K562 (cell line): ENCODE results near the gene KRT25. TPM values are rescaled to one million over a fixed set of nuclear protein-coding genes. Genes with fewer than 3 reads are reported as not detected.

Experiments used
- C11orf30 ChIP-seq: fragments of 450-650 bp; IDR thresholded peaks from 2 replicates; pipeline ENCODE4 v1.6.1; 2016; ENCODE audit warnings: low read depth, mild to moderate bottlenecking
- CEBPG ChIP-seq, 3 experiments: fragments of 200-800 bp in 1 of 3; sonication (Bioruptor generic) in 1 of 3; sonication (generic) in 1 of 3; formaldehyde crosslinking in 1 of 3; IDR thresholded peaks in 2 of 3; conservative IDR thresholded peaks in 1 of 3; 2 replicates each; pipeline versions ENCODE4 v1.6.1 to v1.8.0; 2016 to 2022; ENCODE audit warnings: missing compliant biosample characterization in 2 of 3, missing genetic modification characterization in 2 of 3, mild to moderate bottlenecking in 1 of 3, missing genetic modification reagents in 1 of 3
- ESRRA ChIP-seq: fragments of 450-650 bp; IDR thresholded peaks from 2 replicates; pipeline ENCODE4 v1.6.1; 2014; ENCODE audit warnings: low read depth, mild to moderate bottlenecking, moderate library complexity, borderline replicate concordance
- ESRRB ChIP-seq: fragments of 250-450 bp; sonication (Bioruptor Pico); IDR thresholded peaks from 2 replicates; pipeline ENCODE4 v1.5.0; 2020; ENCODE audit warnings: mild to moderate bottlenecking, moderate library complexity, borderline replicate concordance
- MCM2 ChIP-seq: fragments of 450-650 bp; IDR thresholded peaks from 2 replicates; pipeline ENCODE4 v1.6.1; 2017; ENCODE audit warnings: low read depth, mild to moderate bottlenecking
- MCM5 ChIP-seq: fragments of 450-650 bp; IDR thresholded peaks from 2 replicates; pipeline ENCODE4 v1.6.1; 2016; ENCODE audit warnings: low read depth
- TEAD2 ChIP-seq: fragments of 450-650 bp; IDR thresholded peaks from 2 replicates; pipeline ENCODE4 v1.6.1; 2016; ENCODE audit warnings: missing genetic modification characterization, control low read depth, missing compliant biosample characterization
- TEAD4 ChIP-seq, 2 experiments: sonication (generic) in 1 of 2; formaldehyde crosslinking in 1 of 2; IDR thresholded peaks; 2 replicates each; pipeline versions ENCODE4 v1.6.1 to v1.8.0; 2012 to 2022; ENCODE audit warnings: borderline replicate concordance in 1 of 2, inconsistent platforms in 1 of 2, low read length in 1 of 2, mild to moderate bottlenecking in 1 of 2, missing genetic modification reagents in 1 of 2
- XRCC5 ChIP-seq: fragments of 200-400 bp; formaldehyde crosslinking; IDR thresholded peaks from 2 replicates; pipeline ENCODE4 v1.6.1; 2017; ENCODE audit warnings: low read depth, mild to moderate bottlenecking, low read length
- ZNF512 ChIP-seq: IDR thresholded peaks from 2 replicates; pipeline ENCODE4 v1.6.1; 2016; ENCODE audit warnings: missing genetic modification characterization, missing compliant biosample characterization
- ZNF639 ChIP-seq, 2 experiments: fragments of 200-800 bp in 1 of 2; sonication (Bioruptor generic) in 1 of 2; sonication (generic) in 1 of 2; formaldehyde crosslinking in 1 of 2; IDR thresholded peaks in 1 of 2; conservative IDR thresholded peaks in 1 of 2; 2 replicates each; pipeline versions ENCODE4 v1.5.0 to v1.6.1; 2016 to 2020; ENCODE audit warnings: missing compliant biosample characterization in 1 of 2, missing genetic modification characterization in 1 of 2, missing genetic modification reagents in 1 of 2
- ZNF778 ChIP-seq: fragments of 450-650 bp; formaldehyde crosslinking; IDR thresholded peaks from 2 replicates; pipeline ENCODE4 v1.4.0; 2020; ENCODE audit warnings: mild to moderate bottlenecking, moderate library complexity
- polyA plus RNA-seq, 8 experiments: library from polyadenylated mRNA; depleted of rRNA in 4 of 8; stranded (reverse) in 5 of 8; unstranded in 3 of 8; fragments of >200 nt; fragmentation: Nextera tagmentation in 2 of 8; fragmentation: Illumina TruSeq in 1 of 8; extraction: Ambion mirVana in 2 of 8; extraction: Trizol in 1 of 8; gene quantifications; 2 replicates each; pipeline versions ENCODE4 v1.2.1 to v1.2.3, GENCODE V29; 2011 to 2014; ENCODE audit warnings: inconsistent platforms in 1 of 8, missing spikeins in 1 of 8
- total RNA-seq, 7 experiments: library from RNA; depleted of rRNA in 6 of 7; stranded (reverse); fragments of >200 nt in 6 of 7; fragmentation: Illumina TruSeq in 2 of 7; extraction: Trizol in 2 of 7; gene quantifications; 2 replicates each; pipeline versions ENCODE4 v1.2.1 to v1.2.3, GENCODE V29; 2011 to 2021; ENCODE audit warnings: low replicate concordance in 1 of 7
- TF ChIP-seq, protein P1 (sequence below): sonication (generic); formaldehyde crosslinking; IDR thresholded peaks from 2 replicates; pipeline ENCODE4 v1.8.1; 2023; ENCODE audit warnings: mild to moderate bottlenecking, missing genetic modification reagents
- TF ChIP-seq, protein P2 (sequence below): sonication (generic); formaldehyde crosslinking; IDR thresholded peaks from 2 replicates; pipeline ENCODE4 v1.8.0; 2022; ENCODE audit warnings: mild to moderate bottlenecking, missing genetic modification reagents
- TF ChIP-seq, protein P3 (sequence below): fragments of 450-650 bp; formaldehyde crosslinking; IDR thresholded peaks from 2 replicates; pipeline ENCODE4 v1.4.0; 2020; ENCODE audit warnings: mild to moderate bottlenecking, moderate library complexity

KRT25 gene
- total and polyA plus RNA-seq, 9 of the 15 experiments (the other 6 are each of a cell fraction or from before 2014, with no cell fraction given) = not detected

GRCh38 chr17:40803617-40804082 is 48.5 kb upstream of the KRT25 start (continued):
- TF ChIP-seq, protein P1, sequence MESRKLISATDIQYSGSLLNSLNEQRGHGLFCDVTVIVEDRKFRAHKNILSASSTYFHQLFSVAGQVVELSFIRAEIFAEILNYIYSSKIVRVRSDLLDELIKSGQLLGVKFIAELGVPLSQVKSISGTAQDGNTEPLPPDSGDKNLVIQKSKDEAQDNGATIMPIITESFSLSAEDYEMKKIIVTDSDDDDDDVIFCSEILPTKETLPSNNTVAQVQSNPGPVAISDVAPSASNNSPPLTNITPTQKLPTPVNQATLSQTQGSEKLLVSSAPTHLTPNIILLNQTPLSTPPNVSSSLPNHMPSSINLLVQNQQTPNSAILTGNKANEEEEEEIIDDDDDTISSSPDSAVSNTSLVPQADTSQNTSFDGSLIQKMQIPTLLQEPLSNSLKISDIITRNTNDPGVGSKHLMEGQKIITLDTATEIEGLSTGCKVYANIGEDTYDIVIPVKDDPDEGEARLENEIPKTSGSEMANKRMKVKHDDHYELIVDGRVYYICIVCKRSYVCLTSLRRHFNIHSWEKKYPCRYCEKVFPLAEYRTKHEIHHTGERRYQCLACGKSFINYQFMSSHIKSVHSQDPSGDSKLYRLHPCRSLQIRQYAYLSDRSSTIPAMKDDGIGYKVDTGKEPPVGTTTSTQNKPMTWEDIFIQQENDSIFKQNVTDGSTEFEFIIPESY (CRISPR knock-in tag) = no peak
- TF ChIP-seq ZNF639 (CRISPR knock-in tag; conservative IDR thresholded peaks at IDR 0.05 in 1 of 2, IDR thresholded peaks at IDR 0.05 in 1 of 2) (no peak), ZNF512 (tag) (no peak), C11orf30 (0 out of 2 replicates have a peak, but pooled peaks have one; percentile 23), TEAD4 (IDR thresholded peaks at IDR 0.05; ENCODE audit: low read length) (peak; percentile 34; the same call in 1 of the 2 replicates), TEAD4 (CRISPR knock-in tag; IDR thresholded peaks at IDR 0.05; ENCODE audit: borderline replicate concordance) (no peak), ESRRB (no peak), MCM2 (no peak), MCM5 (no peak), ESRRA (no peak), CEBPG (CRISPR knock-in tag; IDR thresholded peaks at IDR 0.05) (no peak), CEBPG (tag; conservative IDR thresholded peaks at IDR 0.05 in 1 of 2, IDR thresholded peaks at IDR 0.05 in 1 of 2) (no peak), XRCC5 (peak; percentile 79; the same call in 1 of the 2 replicates), TEAD2 (tag) (no peak), ZNF778 (CRISPR knock-in tag) (no peak)
- TF ChIP-seq, protein P2, sequence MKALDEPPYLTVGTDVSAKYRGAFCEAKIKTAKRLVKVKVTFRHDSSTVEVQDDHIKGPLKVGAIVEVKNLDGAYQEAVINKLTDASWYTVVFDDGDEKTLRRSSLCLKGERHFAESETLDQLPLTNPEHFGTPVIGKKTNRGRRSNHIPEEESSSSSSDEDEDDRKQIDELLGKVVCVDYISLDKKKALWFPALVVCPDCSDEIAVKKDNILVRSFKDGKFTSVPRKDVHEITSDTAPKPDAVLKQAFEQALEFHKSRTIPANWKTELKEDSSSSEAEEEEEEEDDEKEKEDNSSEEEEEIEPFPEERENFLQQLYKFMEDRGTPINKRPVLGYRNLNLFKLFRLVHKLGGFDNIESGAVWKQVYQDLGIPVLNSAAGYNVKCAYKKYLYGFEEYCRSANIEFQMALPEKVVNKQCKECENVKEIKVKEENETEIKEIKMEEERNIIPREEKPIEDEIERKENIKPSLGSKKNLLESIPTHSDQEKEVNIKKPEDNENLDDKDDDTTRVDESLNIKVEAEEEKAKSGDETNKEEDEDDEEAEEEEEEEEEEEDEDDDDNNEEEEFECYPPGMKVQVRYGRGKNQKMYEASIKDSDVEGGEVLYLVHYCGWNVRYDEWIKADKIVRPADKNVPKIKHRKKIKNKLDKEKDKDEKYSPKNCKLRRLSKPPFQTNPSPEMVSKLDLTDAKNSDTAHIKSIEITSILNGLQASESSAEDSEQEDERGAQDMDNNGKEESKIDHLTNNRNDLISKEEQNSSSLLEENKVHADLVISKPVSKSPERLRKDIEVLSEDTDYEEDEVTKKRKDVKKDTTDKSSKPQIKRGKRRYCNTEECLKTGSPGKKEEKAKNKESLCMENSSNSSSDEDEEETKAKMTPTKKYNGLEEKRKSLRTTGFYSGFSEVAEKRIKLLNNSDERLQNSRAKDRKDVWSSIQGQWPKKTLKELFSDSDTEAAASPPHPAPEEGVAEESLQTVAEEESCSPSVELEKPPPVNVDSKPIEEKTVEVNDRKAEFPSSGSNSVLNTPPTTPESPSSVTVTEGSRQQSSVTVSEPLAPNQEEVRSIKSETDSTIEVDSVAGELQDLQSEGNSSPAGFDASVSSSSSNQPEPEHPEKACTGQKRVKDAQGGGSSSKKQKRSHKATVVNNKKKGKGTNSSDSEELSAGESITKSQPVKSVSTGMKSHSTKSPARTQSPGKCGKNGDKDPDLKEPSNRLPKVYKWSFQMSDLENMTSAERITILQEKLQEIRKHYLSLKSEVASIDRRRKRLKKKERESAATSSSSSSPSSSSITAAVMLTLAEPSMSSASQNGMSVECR (CRISPR knock-in tag) = no peak
- TF ChIP-seq, protein P3, sequence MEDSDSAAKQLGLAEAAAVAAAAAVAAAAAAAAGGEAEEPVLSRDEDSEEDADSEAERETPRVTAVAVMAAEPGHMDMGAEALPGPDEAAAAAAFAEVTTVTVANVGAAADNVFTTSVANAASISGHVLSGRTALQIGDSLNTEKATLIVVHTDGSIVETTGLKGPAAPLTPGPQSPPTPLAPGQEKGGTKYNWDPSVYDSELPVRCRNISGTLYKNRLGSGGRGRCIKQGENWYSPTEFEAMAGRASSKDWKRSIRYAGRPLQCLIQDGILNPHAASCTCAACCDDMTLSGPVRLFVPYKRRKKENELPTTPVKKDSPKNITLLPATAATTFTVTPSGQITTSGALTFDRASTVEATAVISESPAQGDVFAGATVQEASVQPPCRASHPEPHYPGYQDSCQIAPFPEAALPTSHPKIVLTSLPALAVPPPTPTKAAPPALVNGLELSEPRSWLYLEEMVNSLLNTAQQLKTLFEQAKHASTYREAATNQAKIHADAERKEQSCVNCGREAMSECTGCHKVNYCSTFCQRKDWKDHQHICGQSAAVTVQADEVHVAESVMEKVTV (CRISPR knock-in tag) = peak; percentile 82
